DMS114 treated with DMSO at 0.1 percent for 48 hours (cell line): ENCODE results near the gene SLC2A13.
"Not testable (repeated sequence)": the region's sequence is repeated elsewhere in the genome, so short reads cannot be mapped to it uniquely, and the experiment has no call there.

Source experiments
- DNase-seq: peaks from one replicate; lab custom pipeline; 2025; ENCODE audit not compliant: unreplicated experiment; lab: John Stamatoyannopoulos, UW

SLC2A13 gene

DNA sequence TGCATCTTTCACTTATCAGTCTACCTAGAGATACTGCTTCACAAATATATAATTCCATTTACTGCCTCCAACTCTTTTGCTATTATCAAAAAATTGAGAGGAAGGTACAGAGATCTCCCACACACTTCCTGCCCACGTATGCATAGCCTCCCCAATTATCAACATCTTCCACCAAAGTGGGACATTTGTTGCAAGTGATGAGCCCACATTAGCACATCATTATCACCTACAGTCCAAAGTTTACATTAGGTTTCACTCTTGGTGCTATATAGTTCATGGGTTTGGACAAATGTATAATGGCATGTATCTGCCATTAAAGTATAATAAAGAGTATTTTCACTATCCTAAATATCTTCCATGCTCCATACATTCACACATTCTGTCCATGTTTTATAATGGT, 66.3 kb downstream of the SLC2A13 start:
- DNase-seq, result no peak

DNA sequence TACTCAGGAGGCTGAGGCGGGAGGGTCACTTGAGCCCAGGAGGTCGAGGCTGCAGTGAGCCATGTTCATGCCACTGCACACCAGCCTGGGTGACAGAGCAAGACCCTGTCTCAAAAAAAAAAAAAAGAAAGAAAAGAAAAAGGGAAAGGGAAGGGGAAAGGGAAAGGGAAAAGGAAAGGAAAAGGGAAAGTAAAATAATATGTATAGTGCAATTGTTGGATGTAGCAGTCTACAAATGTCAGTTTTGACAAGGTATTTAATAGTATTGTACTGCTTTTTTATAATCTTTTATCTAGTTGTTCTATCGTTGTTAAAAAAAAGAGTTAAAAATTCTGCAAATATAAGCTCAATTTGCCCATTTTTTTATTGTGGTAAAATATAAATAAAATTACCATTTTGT, 67.3 kb downstream of the SLC2A13 start:
- no peak for DNase-seq

GRCh38 chr12:40034712-40035111, 71.2 kb downstream of the SLC2A13 start:
- no peak for DNase-seq

- no peak for DNase-seq
These were observed 71.7 kb downstream of the SLC2A13 start for GRCh38 chr12:40034156-40034555.

GRCh38 chr12:40033242-40033630, 72.6 kb downstream of the SLC2A13 start:
- no peak for DNase-seq

DNA sequence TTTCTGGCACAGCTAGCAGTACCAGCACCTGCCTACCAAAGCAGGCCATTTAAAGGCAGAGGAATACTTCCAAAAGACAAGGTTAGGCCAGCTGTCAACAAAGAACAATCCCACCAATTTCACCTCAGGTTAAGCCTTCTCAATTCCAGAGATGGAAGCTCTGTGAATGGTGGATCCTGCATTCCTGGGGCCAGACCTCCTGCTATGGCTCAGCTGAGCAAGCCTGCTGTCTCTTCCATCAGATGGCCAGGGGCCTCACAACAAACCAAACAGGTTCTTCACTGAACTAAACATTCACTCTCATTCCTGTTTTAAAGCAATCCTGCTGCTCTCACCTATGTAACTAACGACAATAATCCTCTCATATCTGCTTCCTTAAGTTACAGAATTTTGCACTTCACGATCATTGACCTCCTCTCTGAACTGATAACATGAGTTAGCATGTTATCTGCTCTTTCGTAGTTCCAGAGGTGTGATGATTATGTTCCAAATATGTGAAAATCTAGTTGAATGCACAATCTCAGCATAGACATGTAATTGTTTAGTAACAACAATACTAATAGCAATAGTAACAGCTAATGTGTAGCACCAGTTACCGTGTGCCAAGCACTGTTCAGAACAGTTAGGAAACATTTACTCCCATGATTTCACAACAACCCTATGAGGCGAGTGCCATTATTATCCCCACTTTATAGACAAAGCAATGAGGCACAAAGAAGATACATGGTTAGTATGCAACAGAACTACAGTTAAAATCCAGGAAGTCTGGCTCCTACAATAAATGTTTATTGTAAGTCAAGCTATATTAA, 73.2 kb downstream of the SLC2A13 start:
- no peak for DNase-seq

- no peak for DNase-seq
These were observed 73.9 kb downstream of the SLC2A13 start for GRCh38 chr12:40031965-40032364.

DNA sequence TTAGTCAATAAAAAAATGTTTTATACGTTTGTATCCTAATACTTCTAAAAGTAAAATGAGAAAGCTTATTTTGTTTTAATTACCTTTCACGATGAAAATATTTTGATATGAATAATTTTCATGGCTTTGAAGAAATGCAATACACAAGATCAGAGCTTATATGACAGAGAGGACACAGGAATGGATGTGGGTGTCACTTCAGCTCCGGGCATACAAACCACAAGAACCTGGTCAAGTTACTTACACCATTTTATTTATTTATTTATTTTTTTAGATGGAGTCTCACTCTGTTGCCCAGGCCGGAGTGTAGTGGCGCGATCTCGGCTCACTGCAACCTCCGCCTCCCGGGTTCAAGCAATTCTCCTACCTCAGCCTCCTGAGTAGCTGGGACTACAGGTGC, 74.9 kb downstream of the SLC2A13 start:
- DNase-seq, result not testable (repeated sequence)

DNA sequence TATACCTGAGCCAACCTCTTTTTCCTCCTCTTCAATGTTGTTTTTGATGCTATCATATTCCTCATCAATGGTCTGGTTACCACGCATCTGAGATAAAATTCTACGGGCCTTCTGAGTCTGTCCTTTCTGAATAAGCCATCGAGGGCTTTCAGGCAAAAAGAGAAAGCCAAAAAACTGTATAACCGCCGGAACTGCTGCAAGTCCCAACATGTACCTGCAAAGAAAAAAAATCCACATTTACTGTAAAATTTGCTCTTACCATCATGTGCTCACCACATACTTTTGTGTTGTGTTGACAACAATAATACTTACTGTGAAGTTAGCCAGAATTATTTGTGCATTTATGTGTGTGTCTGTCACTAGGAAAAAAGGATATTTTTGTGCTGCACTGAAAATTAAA, 77.6 kb downstream of the SLC2A13 start:
- DNase-seq, result no peak

- DNase-seq, result no peak
These were observed 83.0 kb downstream of the SLC2A13 start for GRCh38 chr12:40022850-40023249.

DNA sequence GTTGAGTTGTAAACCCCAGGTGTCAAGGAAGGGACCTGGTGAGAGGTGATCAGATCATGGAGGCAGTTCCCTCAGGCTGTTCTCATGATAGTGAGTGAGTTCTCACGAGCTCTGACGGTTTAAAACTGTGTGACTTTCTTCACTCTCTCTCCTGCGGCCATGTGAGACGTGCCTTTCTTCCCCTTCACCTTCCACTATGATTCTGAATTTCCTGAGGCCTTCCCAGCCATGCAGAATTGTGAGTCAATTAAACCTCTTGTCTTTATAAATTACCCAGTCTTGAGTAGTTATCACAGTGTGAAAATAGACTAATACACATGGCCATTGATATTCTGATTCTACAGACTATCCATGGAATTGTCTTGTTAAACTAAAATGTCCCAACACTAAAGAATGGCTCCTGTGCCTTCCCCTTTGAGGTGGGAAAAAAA, 85.6 kb downstream of the SLC2A13 start:
- no peak for DNase-seq

DNA sequence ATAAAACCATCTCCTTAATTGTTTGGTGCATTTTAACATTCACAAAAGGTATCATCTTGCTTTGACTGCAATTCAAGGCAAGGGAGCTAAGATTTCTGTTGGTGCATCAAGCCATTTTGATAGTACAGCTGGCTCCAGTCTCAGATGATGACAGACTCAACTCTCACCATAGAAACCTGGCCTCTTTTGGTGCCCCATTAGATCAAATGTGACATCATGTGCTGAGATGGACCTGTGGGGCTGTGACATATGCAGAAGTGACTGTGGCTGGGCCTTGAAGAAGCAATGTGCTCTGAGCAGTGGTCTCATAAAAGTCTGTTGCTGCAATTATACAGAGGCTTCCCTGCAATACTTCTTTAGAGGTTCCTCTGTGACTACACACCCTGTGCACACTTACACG, 88.4 kb downstream of the SLC2A13 start:
- no peak for DNase-seq

- DNase-seq, result no peak
These were observed 88.9 kb downstream of the SLC2A13 start for GRCh38 chr12:40016980-40017379.

DNA sequence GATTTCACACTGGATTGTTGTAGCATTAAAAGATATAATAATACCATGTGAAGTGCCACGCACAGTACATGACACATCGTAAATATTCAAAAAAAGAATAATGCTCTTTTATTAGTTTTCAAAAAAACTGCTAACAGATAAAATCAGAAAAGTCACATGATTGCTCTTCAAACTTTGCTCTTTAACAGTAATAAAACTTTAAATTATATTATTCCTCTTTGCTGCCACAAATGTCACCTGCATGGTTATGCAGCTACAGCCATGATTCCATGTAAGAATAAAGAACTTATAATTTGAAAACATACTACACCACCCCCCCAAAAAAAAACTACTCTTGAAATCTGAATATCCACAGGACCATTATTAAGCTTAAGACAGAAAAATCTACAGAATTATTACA, 90.0 kb downstream of the SLC2A13 start:
- no peak for DNase-seq

DNA sequence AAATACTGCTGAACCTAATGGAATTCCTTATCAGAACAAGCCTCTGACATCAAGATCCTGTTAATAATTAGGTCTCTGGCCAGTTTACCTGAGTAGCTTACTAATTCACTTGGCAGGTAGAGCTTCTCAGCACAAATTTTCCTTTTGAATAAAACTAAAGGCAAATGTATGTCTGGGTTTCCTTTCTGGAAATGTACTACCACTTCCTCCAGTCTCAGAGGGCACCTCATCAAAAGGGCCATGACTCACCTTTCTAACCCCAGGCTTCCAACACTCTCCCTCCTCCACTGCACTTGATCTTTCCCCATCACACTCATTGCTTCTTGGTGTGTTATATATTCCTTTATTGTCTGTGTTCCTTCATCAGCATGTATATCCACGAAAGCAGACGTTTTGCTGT, 90.5 kb downstream of the SLC2A13 start:
- no peak for DNase-seq

DNA sequence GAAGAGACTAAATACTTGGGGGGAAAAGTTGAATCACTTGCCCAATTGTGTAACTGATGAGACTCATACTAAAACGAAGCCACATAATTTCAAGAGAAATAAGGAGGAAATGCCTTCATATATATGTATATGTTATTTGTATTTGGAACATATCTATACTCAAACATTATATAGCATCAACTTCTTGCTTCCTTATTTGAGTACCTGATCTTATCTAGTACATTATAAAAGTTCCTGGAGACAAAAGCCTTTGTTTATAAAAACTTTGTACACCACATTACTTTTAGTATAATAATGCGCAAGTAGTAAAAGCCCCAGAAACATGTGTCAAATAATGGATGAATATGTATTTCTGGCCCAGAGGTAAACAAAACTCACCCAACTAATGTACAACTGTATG, 92.0 kb downstream of the SLC2A13 start:
- no peak for DNase-seq

DNA sequence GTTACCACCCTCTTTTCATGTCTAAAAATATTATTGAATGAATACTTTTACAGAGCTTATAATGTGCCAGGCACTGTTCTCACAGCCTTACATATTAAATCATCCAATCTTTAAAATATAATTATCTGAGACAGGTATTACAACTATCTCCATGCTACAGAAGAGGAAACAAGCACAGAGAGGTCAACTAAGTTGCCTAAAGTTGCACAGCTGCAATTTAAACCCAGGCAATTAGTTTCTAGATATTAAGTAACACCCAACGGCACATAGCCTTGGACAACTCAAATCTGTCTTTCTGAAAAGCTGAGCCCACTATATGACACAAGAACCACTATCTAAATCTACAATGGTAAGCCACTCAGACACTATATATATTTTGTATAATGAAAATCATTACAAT, 92.6 kb downstream of the SLC2A13 start:
- no peak for DNase-seq

DNA sequence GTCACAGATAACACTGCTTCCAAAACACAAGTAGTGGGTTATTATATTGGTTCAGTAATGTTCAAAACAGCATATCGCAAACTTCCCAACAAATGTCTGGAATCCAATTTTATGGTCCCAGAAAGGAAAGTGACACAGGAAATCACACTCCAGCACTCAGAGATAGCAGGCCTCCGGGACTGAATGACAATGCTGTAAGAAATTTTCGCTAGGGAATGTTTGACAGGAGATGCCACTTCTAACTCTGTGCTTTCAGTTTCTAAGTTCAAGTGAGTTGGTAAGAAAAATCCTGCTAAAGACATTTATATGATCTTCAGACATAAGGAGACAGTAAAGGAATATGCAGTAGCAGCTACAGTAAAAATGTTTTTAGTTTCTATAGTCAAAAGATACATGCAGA, 93.2 kb downstream of the SLC2A13 start:
- DNase-seq, result no peak

DNA sequence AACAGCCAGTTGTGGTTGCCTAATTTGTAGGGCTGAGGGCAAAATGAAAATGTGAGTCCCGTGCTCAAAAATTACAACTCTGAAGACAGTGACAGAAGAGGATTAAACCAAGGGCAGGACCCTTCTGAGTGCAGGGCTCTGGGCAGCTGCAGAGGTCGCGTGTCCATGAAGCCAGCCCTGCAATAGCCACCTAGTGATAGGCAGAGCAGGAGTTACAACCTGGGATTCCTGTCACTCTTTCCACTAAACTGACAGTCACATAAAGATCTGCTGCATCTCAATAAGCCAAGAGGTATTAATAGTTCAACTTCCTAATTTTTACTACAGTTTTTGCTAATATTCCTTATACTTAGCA, 94.1 kb downstream of the SLC2A13 start:
- no peak for DNase-seq

GRCh38 chr12:40010899-40011774, 94.7 kb downstream of the SLC2A13 start:
- DNase-seq, result peak; percentile 40

GRCh38 chr12:40002178-40003169, 103.4 kb downstream of the SLC2A13 start:
- no peak for DNase-seq
